Muscle of leg (tissue), 11 donors: ENCODE data around the gene PTTG1. TPM values are rescaled to one million over a fixed set of nuclear protein-coding genes. Genes with fewer than 3 reads are reported as not detected.

Source experiments
- DNase-seq: peaks from one replicate; pipeline ENCODE4 v3.0.0; 2013
- H3K27ac ChIP-seq: one replicate; pipeline ENCODE4 v1.5.1; 2013; ENCODE audit warnings: mild to moderate bottlenecking, low read length, control low read depth
- H3K27me3 ChIP-seq: one replicate; pipeline ENCODE4 v1.6.1; 2013; ENCODE audit warnings: low read length; ENCODE audit not compliant: control insufficient read depth, insufficient read depth
- H3K36me3 ChIP-seq: one replicate; pipeline ENCODE4 v1.6.1; 2013; ENCODE audit warnings: low read length; ENCODE audit not compliant: control insufficient read depth, insufficient read depth
- H3K4me1 ChIP-seq: one replicate; pipeline ENCODE4 v1.6.1; 2013; ENCODE audit warnings: low read length; ENCODE audit not compliant: control insufficient read depth, insufficient read depth
- H3K4me3 ChIP-seq: one replicate; pipeline ENCODE4 v1.5.1; 2013; ENCODE audit warnings: low read length, control low read depth
- H3K9me3 ChIP-seq: replicated peaks from 2 replicates; pipeline ENCODE4 v1.6.1; 2013; ENCODE audit warnings: low read depth, low read length; ENCODE audit not compliant: control insufficient read depth
- WGBS: methylation state at CpG from one replicate; pipeline ENCODE4 v1.1.5; 2013; ENCODE audit warnings: missing lambda C conversion rate; ENCODE audit not compliant: insufficient coverage; 5-methylcytosine and 5-hydroxymethylcytosine counted together
- polyA plus RNA-seq, 8 donors: library from polyadenylated mRNA; unstranded; fragments of 120-200 nt; gene quantifications; one replicate each; pipeline versions ENCODE4 v1.2.1 to v1.2.3, GENCODE V29; 2013; ENCODE audit warnings: inconsistent platforms in 1 of 8, low replicate concordance in 1 of 8; ENCODE audit not compliant: insufficient read length in 8 of 8, insufficient read depth in 1 of 8
- total RNA-seq: library from RNA; stranded (reverse); fragments of 120-200 nt; gene quantifications from one replicate; pipeline ENCODE4 v1.2.4, GENCODE V29; 2013

The PTTG1 gene
- total and polyA plus RNA-seq, 9 donors, result 29.8 to 45.5 (median 39.4) TPM

- Histone ChIP-seq H3K9me3 (no peaks in the 10 kb centered on the region), H3K36me3 (no peaks in the 10 kb centered on the region), H3K4me1 (no peaks in the 10 kb centered on the region), H3K27ac (no peak overlapping the region), H3K27me3 (no peaks in the 10 kb centered on the region), H3K4me3 (no peak overlapping the region)
- no CpG with 5 or more reads among the region's 3 CpGs for WGBS
- DNase-seq, result no peak
Measured at GRCh38 chr5:160449458-160449857, 27.8 kb downstream of the PTTG1 start.

DNA sequence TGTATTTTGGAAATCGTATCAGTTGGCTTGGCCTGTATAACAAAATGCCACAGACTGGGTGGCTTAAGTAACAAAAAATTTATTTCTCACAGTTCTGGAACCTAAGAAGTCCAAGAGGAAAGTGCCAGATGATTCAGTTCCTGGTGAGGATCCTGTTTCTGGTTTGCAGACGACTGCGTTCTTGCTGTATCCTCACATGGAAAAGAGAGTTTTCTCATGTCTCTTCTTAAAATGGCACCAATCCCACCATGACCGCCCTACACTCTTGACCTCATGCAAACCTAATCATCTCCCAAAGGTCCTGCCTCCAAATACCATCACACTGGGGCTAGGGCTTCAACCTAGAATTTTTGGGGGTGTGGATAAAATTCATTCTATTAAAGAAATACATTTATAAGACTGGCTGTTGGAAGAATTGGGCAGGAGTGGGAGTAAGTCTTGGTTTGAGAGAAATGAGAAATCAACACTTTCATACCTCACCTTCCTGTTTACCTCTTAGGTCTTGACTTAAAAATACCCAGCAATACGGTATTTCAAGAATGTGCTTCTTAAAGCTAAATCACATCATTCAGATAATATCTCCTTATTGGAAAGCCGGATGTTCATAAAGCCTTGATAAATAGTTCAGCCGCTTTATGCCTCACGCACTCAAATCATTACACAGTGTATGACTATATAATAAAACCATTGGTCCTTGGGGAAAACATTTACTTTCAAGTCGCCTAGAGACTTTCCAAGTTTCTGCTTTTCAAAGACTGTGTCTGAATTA, 28.7 kb downstream of the PTTG1 start:
- DNase-seq, result no peak
- Histone ChIP-seq H3K36me3 (no peaks in the 10 kb centered on the region), H3K4me3 (no peak overlapping the region), H3K9me3 (no peaks in the 10 kb centered on the region), H3K4me1 (no peaks in the 10 kb centered on the region), H3K27me3 (no peaks in the 10 kb centered on the region), H3K27ac (no peak overlapping the region)
- WGBS, result no CpG with 5 or more reads among the region's 9 CpGs

DNA sequence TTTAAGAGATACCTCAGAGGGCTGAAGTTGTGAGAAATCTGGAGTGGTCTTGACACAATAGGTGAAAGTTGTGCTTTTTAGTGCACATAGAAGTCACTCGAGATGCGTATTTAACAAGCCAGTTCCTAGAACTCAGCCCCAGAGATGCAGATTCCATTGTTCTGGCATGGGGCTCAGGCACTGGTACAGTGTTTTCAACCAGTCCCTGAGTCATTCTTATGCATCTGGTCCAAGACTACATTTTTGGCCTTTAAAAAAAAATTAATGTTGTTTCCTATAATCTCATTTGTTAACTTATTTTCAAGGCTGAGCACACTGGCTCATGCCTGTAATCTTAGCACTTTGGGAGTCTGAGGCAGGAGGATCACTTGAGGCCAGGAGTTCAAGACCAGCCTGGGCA, 29.6 kb downstream of the PTTG1 start:
- Histone ChIP-seq H3K27me3 (no peaks in the 10 kb centered on the region), H3K27ac (no peak overlapping the region), H3K4me1 (no peaks in the 10 kb centered on the region), H3K36me3 (no peaks in the 10 kb centered on the region), H3K4me3 (no peak overlapping the region), H3K9me3 (no peaks in the 10 kb centered on the region)
- WGBS, result 100% methylated on average over 2 of the region's 2 CpGs
- DNase-seq, result no peak

DNA sequence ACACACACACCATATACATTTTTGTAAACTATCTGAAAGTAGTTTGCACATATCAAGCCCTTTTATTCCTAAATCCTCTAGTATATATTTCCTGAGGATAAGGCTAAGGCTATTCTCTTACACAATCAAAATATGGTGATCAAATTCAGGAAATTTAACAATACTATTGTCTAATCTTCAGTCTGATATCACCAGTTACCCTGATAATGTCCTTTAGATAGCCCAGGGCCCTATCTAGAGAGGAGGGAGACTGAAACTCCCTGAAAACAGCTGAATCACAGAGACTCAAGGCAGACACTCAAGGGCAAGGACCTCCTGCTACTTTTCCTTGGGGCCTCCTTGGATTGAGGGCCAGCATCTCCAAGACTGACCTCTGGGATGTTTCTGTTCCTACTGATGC, 30.4 kb downstream of the PTTG1 start:
- H3K36me3 ChIP-seq, result no peaks in the 10 kb centered on the region
- H3K9me3 ChIP-seq, result no peaks in the 10 kb centered on the region
- H3K4me1 ChIP-seq, result no peaks in the 10 kb centered on the region
- H3K4me3 ChIP-seq, result no peak overlapping the region
- H3K27ac ChIP-seq, result no peak overlapping the region
- H3K27me3 ChIP-seq, result no peaks in the 10 kb centered on the region
- DNase-seq, result no peak

DNA sequence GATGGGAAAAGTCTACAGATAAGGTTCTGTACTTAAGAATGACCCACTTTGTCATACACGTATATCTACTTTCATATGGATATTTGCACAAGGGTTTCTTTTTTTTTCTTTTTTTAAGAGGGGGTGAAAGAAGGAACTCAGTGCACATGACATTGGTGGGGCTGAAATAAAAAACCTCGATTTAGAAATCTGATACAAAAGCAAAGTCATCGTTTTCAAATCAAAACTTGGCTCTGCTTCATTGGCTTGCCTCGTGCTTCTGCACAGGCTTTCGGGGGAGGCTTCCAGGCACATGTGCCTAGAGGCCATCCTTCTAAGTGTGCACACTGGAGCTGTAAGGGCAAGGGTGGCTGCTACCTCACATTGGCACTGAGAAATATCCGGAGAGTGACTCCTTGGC, 31.1 kb downstream of the PTTG1 start:
- Histone ChIP-seq H3K36me3 (no peaks in the 10 kb centered on the region), H3K4me1 (no peaks in the 10 kb centered on the region), H3K27me3 (no peaks in the 10 kb centered on the region), H3K9me3 (no peaks in the 10 kb centered on the region), H3K4me3 (no peak overlapping the region), H3K27ac (no peak overlapping the region)
- 51% methylated on average over 5 of the region's 6 CpGs for WGBS
- no peak for DNase-seq

GRCh38 chr5:160453751-160454150, 32.1 kb downstream of the PTTG1 start:
- Histone ChIP-seq H3K9me3 (no peaks in the 10 kb centered on the region), H3K27me3 (no peaks in the 10 kb centered on the region), H3K27ac (no peak overlapping the region), H3K36me3 (no peaks in the 10 kb centered on the region), H3K4me3 (no peak overlapping the region), H3K4me1 (no peaks in the 10 kb centered on the region)
- WGBS, result 42% methylated on average over 1 of the region's 1 CpG
- DNase-seq, result no peak

DNA sequence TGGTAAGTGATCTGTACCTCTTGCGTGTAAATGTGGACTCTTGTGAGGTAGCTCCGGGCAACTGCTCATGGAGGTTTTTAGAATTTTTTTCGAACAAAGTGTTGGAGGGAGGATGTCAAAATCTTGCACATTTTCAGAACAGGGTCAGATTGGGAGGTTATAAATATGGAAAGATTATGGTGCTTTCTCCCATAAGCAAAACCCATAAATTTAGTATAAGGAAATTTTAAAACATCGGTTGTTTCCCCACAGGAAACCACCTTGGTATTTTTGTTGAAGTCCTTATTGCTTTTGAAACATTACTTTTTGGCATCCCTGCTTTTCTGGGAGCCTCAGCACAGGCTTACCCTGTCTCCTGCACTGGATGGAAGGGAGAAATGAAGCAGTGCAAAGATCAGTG, 33.9 kb downstream of the PTTG1 start:
- Histone ChIP-seq H3K9me3 (no peaks in the 10 kb centered on the region), H3K4me3 (no peak overlapping the region), H3K36me3 (no peaks in the 10 kb centered on the region), H3K27me3 (no peaks in the 10 kb centered on the region), H3K4me1 (no peaks in the 10 kb centered on the region), H3K27ac (no peak overlapping the region)
- DNase-seq, result no peak
- WGBS, result no CpG with 5 or more reads among the region's 4 CpGs

GRCh38 chr5:160456480-160457177, 35.0 kb downstream of the PTTG1 start:
- H3K9me3 ChIP-seq, result no peaks in the 10 kb centered on the region
- no peaks in the 10 kb centered on the region for H3K4me1 ChIP-seq
- 56% methylated on average over 7 of the region's 9 CpGs for WGBS
- H3K27me3 ChIP-seq, result no peaks in the 10 kb centered on the region
- no peak overlapping the region for H3K4me3 ChIP-seq
- no peak overlapping the region for H3K27ac ChIP-seq
- no peaks in the 10 kb centered on the region for H3K36me3 ChIP-seq
- no peak for DNase-seq

- Histone ChIP-seq H3K4me3 (no peak overlapping the region), H3K27me3 (no peaks in the 10 kb centered on the region), H3K36me3 (no peaks in the 10 kb centered on the region), H3K4me1 (no peaks in the 10 kb centered on the region), H3K9me3 (no peaks in the 10 kb centered on the region), H3K27ac (no peak overlapping the region)
- DNase-seq, result no peak
- 50% methylated on average over 1 of the region's 5 CpGs for WGBS
Measured at GRCh38 chr5:160457252-160457651, 35.6 kb downstream of the PTTG1 start.

DNA sequence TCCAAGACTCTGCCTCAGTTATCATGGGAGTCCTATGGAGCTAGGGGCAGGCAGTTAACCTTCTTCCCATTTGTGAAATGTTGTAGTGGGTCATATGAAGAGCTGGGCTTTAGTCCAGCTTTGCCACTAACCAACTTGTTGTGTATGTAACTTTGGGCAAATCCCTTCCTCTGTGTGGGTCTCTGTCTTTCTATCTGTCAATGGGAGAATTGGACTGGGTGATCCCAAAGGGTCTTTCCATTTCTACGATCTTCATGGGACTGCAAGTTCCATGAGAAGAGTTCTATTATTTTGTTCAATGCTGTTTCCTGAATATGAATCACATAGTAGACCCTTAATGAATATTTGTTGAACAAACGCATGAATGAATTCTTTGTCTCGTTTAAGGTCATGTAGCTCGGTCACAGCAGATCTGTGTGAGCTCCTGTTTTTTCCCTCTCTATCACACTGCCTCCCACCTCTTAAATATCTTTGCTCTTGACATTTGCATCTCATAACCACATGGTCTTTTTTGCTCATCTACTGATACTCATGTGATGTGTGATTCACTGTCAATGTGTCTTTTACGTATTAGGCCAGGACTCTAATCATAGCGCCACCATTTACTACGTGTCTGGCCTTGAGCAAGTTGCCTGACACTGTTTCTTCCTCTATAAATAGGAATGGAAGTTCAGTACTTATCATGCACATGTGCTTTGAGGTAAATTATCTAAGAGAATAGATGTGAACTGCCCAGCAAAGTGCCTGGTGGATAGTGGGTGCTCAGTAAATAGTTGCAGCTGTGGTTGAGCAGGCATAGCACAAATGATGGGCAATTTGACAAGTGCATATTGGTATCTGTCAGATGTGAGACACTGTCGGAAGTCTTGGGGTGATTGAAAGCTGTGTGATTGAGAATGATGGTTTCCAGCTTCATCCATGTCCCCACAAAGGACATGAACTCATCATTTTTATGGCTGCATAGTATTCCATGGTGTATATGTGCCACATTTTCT, 37.4 kb downstream of the PTTG1 start:
- no peak overlapping the region for H3K27ac ChIP-seq
- H3K9me3 ChIP-seq, result no peaks in the 10 kb centered on the region
- H3K4me3 ChIP-seq, result no peak overlapping the region
- DNase-seq, result no peak
- 94% methylated on average over 5 of the region's 8 CpGs for WGBS
- no peaks in the 10 kb centered on the region for H3K4me1 ChIP-seq
- H3K27me3 ChIP-seq, result no peaks in the 10 kb centered on the region
- H3K36me3 ChIP-seq, result no peaks in the 10 kb centered on the region
